Muscle layer of duodenum (tissue), 2 donors: ENCODE data around the gene CAMSAP1.

Source experiments
- H3K27ac ChIP-seq: one replicate; pipeline ENCODE4 v1.7.0; 2013; ENCODE audit warnings: mild to moderate bottlenecking, low read length
- H3K27me3 ChIP-seq: one replicate; pipeline ENCODE4 v1.7.0; 2013; ENCODE audit warnings: low read depth, mild to moderate bottlenecking, control low read depth, low read length
- H3K36me3 ChIP-seq, 2 donors: one replicate each; pipeline ENCODE4 v1.7.0; 2013; ENCODE audit warnings: low read length in 2 of 2, control low read depth in 1 of 2, mild to moderate bottlenecking in 1 of 2; ENCODE audit not compliant: insufficient read depth in 2 of 2, control insufficient read depth in 1 of 2
- H3K4me1 ChIP-seq, 2 donors: one replicate each; pipeline ENCODE4 v1.7.0; 2013; ENCODE audit warnings: low read length in 2 of 2, mild to moderate bottlenecking in 2 of 2, control low read depth in 1 of 2, moderate library complexity in 1 of 2; ENCODE audit not compliant: insufficient read depth in 2 of 2, control insufficient read depth in 1 of 2
- H3K4me3 ChIP-seq, 2 donors: one replicate each; pipeline ENCODE4 v1.7.0; 2013; ENCODE audit warnings: low read length in 2 of 2, low read depth in 1 of 2, mild to moderate bottlenecking in 1 of 2
- H3K9me3 ChIP-seq, 2 donors: one replicate each; pipeline ENCODE4 v1.7.0; 2013; ENCODE audit warnings: low read length in 2 of 2, control low read depth in 1 of 2, mild to moderate bottlenecking in 1 of 2; ENCODE audit not compliant: control insufficient read depth in 1 of 2
- donor health status: healthy.

The CAMSAP1 gene

DNA sequence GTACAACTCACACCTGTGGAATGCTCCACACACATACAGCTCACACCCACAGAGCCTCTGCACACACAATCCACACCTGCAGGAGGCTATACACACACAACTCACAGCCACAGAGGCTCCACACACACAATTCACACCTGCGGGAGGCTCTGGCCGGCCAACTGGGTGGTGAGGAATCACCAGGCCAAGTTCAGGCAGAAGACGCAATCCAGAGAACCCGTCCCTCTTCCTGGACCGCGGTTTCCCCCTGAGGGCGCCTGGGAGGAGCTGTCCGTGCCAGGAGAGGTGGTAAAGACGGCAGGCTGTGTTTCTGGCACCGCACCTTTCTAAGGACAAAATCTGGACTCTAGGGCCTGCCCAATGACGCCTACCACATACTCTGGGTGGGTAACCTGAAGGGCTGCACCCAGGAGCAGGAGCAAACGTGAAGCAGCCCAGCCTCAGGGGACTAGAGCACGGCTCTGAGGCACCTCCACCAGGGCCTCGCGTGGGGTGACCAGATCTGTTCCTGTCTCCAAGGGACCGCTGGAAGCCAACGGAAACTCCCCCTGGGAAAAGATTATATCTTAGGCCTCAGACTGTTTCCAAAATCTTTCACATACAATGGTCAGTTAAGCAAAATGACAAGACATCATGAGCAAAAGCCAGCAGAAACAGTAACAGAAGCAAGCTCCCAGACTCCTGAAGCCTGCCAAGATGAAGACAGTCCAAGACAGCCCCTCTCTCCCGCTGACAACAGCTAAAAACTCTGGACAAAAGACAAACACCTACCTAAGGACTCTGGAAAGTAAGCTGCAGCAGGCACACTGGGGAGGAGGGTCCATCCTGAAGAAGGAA is 16.9 kb downstream of the CAMSAP1 start:
- Histone ChIP-seq H3K27me3 (no peaks in the 10 kb centered on the region), H3K27ac (no peak overlapping the region), H3K36me3 (no peaks in the 10 kb centered on the region), H3K9me3 (no peaks in the 10 kb centered on the region), H3K4me1 (peaks cover 4 to 43% of the 10 kb centered on the region in 2 donors), H3K4me3 (no peak overlapping the region)

DNA sequence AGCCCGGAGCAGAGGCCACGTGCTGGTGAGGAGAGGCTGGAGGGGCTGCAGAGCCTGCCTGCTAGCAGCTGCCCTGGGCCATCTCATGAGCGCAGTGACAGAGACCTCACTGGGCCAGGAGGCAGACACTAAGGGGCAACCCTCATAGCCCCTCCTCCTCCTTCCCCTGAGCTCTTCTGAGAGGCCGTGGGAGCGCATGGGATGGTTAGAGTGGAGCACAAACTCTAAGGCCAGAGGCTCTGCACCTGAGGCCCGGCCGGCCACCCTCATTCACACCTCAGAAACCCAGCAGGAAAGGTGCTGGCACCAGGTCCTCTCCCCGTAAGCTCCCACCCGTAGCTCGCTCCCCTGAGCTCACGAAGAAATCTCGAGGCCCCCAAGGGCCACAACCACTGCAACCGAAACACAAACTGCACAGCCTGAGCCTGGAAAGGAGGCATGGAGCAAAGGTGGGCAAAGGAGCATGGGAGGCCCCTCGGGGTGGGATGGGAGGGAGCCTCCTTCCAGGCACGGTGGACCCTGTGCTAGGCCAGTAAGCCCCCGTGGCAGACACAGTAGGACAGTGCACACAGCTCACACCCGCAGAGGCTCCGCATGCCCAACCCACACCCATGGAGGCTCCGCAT is 17.7 kb downstream of the CAMSAP1 start:
- Histone ChIP-seq H3K4me1 (peaks cover 4 to 43% of the 10 kb centered on the region in 2 donors), H3K9me3 (no peaks in the 10 kb centered on the region), H3K4me3 (no peak overlapping the region), H3K27me3 (no peaks in the 10 kb centered on the region), H3K36me3 (no peaks in the 10 kb centered on the region), H3K27ac (no peak overlapping the region)

DNA sequence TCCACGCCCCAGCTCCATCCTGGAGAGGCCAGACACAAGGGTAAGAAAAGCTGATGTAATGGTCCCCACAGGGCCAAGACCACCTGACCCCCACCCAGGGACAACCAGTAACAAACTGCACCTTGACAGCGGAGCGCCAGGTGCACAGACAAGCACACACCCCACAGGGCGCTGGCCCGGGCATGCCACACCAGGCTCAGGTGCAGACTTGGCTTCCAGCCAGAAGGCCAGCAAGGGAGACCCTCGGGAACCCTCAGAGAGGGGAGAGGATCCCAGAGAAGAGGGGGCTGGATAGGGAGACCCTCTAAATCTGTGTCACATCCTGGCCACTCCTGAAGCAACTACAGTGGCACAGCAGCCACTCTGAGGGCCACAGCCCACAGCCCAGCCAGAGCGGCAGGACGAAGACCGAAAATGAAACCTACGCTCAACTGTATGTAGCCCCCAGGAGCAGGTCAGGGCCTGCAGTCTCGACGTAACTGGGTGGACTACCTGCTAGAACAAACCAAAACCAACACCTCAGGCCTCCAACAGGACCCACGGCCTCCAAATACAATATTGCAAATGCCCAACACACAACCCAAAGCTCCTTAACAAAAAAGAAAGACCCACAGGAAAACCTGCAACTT is 18.5 kb downstream of the CAMSAP1 start:
- H3K4me3 ChIP-seq: no peak overlapping the region
- no peaks in the 10 kb centered on the region for H3K9me3 ChIP-seq
- no peaks in the 10 kb centered on the region for H3K36me3 ChIP-seq
- peaks cover 4 to 43% of the 10 kb centered on the region in 2 donors for H3K4me1 ChIP-seq
- H3K27ac ChIP-seq: no peak overlapping the region
- no peaks in the 10 kb centered on the region for H3K27me3 ChIP-seq

DNA sequence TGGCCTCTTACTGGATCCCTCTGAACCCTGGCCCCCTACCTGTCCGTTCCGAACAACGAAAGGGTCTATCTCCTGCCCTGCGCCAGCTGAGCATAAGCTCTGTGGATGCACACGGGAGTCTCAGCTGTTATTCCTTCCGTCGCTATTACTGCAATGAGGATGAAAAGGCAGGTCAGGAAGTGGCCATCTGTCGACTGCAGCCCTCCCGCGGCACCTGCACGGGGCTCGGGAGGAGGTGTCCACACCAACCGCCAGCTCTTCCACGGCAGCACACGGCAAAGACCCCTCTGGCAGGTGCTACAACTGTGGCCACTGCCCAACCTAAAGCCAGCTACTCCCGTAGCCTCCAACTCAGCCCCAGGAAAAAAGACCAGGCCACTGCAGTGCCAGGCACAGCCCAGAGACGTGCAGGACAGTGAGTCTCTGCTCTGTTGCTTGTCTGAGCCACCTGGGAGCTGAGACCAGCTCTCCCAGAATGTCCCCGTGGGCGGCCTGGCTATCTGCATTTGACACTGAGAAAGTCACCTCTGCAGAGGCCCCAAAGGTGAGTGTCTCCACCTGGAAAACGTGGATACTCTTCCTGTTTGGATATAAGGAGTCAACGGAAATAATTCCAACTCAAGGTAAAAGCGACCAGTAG is 19.1 kb downstream of the CAMSAP1 start:
- H3K4me1 ChIP-seq: peaks cover 4 to 43% of the 10 kb centered on the region in 2 donors
- no peaks in the 10 kb centered on the region for H3K9me3 ChIP-seq
- no peak overlapping the region for H3K27ac ChIP-seq
- no peaks in the 10 kb centered on the region for H3K36me3 ChIP-seq
- no peaks in the 10 kb centered on the region for H3K27me3 ChIP-seq
- no peak overlapping the region for H3K4me3 ChIP-seq

DNA sequence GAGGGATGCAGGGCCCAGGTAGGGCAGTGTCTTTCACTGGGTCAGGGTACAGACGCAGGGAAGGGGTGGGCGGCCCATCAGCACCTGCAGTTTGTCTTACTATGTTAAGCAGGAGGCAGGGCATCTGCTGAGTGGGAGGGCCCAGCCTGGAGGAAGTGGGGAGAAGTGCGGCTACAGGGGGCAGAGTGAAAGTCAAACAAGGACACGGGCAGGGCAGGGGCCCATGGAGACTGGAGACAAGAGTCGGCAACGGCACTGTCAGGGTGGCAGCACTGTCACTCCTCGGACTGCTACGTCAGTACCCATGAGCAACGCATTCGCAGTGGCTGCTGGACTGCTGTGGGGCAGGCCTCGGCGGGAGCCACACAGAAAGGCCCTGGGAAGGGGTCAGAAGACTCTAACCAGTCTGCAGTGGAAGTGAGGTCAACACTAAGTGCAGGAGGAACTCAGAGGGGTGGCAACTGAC is 19.7 kb downstream of the CAMSAP1 start:
- H3K4me3 ChIP-seq: no peak overlapping the region
- no peaks in the 10 kb centered on the region for H3K9me3 ChIP-seq
- H3K36me3 ChIP-seq: no peaks in the 10 kb centered on the region
- peaks cover 4 to 43% of the 10 kb centered on the region in 2 donors for H3K4me1 ChIP-seq
- no peaks in the 10 kb centered on the region for H3K27me3 ChIP-seq
- no peak overlapping the region for H3K27ac ChIP-seq

DNA sequence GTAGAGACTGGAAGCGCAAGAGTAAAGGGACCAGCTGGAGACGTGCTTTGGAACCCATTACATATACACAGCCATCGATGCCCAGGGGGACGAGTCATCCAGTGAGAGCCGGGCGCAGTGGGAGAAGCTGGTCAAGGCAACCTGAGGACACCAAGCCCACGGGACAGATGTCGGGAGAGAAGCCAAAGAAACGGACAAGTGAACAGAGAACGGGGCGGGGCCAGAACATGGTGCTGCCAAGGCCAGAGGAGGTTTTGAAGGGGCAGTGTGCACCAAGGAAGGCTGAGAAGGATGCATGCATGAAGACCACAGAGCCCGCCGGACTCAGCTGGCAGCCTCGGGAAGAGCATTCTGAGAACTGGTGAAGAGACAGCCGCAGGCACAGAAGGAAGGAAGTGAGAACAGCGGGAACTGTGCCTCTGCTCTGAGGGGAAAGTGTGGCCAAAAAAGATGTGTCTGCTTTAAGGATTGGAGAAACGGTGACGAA is 20.3 kb downstream of the CAMSAP1 start:
- Histone ChIP-seq H3K27ac (no peak overlapping the region), H3K9me3 (no peaks in the 10 kb centered on the region), H3K36me3 (no peaks in the 10 kb centered on the region), H3K27me3 (no peaks in the 10 kb centered on the region), H3K4me3 (no peak overlapping the region), H3K4me1 (peaks cover 4 to 43% of the 10 kb centered on the region in 2 donors)

DNA sequence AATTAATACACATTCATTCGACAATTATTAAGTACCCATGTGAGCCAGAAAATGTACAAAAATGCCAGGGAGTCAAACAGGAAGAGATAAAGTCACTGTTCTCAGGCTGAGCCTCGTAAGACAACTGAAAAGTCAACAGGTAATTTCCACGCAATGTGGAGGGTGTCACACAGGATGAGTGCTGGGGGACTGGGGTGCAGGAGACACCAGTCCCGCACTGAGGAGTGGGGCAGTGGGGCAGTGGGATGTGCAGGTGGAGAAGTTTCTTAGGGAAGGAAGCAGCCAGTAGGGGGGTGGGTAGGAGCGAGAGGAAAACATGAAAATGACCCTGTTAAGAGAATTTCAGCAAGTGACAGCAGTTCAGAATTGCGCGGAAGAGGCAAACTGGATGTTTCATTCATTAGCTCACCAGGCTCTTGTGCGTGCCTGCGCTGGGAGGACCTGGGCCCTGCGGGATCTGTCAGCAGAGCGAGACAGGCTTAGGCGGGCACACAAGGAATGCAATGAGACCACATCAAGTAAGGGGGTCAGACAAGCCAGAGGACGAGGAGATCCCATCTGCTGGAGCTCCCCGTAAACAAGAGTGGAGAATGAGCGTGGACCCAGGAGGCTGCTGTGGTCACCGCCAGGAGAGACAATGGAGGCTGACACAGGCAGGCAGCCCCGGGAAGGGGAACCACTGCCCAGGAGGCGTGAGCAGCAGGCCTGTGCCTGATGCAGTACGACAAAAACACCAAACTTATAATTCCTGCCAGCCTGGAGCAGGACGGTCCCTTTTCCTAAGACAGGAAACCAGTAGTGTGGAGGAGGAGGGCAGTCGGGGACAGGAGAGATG is 21.0 kb downstream of the CAMSAP1 start:
- no peaks in the 10 kb centered on the region for H3K27me3 ChIP-seq
- H3K4me1 ChIP-seq: peaks cover 4 to 43% of the 10 kb centered on the region in 2 donors
- no peak overlapping the region for H3K27ac ChIP-seq
- no peak overlapping the region for H3K4me3 ChIP-seq
- no peaks in the 10 kb centered on the region for H3K9me3 ChIP-seq
- H3K36me3 ChIP-seq: peaks cover 3 to 6% of the 10 kb centered on the region in 2 donors

DNA sequence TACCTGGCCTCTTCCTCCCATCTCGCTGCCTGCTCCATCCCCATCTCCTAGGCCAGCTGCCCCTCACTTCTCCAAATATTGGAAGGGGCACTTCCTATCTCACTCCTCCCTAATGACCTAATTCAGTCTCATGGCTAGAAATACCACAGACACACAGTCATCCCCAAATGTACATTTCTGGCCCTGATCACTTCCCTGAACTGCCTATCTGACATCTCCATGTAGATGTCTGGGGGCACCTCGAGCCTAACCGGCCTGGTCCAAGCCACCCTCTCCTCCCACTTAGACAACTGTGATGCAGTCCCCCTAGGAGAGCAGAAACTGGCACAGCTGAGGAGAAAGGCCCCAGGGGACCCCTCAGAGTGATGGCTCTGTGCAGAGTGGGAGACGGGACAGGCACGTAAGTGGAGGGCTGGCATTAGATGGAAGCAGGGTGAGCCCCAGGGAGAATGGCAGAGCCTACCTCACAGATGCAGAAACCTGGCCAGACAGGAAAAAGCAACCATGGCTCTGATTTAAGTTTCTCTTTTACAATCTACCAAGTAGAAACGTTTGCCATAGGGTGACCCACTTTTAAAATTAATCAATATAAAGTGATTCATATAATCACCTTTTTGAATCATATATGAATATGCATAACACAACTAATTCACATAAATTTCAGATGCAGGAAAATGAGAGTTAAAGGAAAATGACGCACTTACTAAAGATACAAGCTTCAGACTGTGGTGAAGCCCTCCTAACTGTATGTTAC is 22.1 kb downstream of the CAMSAP1 start:
- Histone ChIP-seq H3K27me3 (no peaks in the 10 kb centered on the region), H3K4me3 (no peak overlapping the region), H3K9me3 (no peaks in the 10 kb centered on the region), H3K36me3 (peaks cover 4 to 7% of the 10 kb centered on the region in 2 donors), H3K27ac (no peak overlapping the region), H3K4me1 (peaks cover 4 to 34% of the 10 kb centered on the region in 2 donors)

DNA sequence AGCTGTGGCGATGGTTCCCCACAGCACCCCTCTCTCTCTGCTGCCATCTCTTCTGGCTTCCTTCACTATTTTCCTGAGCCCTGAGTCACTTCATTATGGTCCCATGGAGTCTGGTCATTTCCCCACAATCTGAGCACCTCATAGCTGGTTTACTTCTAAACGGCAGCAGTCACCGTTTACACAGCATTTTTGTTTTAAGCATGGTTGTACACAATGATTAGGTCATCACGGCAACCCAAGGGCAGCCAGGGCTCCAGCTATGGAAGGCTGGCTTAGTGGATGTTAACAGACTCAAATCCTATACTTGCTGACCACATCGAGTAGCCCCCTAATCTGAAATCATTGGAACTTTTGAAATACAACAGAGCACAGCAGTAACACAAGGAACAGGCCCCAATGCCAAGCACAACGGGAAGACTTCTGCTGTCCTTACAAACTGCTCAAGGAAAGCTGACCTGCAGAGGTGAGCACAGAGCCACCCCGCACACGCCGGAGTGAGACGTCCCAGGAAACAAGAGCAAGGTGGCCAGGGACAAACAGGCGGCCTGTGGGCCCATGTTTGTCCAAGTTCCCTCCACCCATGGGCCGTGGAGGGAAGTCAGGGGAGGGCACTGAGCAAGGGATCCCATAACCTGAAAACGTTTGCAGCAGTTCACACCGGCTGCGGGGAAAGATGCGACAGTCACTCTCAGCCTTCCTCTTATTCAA is 22.9 kb downstream of the CAMSAP1 start:
- Histone ChIP-seq H3K27ac (no peak overlapping the region), H3K9me3 (no peaks in the 10 kb centered on the region), H3K4me1 (peaks cover 4 to 26% of the 10 kb centered on the region in 2 donors), H3K4me3 (no peak overlapping the region), H3K36me3 (peaks cover 4 to 7% of the 10 kb centered on the region in 2 donors), H3K27me3 (no peaks in the 10 kb centered on the region)
